Measurements from ENCODE around the gene XCR1.

XCR1 gene

DNA sequence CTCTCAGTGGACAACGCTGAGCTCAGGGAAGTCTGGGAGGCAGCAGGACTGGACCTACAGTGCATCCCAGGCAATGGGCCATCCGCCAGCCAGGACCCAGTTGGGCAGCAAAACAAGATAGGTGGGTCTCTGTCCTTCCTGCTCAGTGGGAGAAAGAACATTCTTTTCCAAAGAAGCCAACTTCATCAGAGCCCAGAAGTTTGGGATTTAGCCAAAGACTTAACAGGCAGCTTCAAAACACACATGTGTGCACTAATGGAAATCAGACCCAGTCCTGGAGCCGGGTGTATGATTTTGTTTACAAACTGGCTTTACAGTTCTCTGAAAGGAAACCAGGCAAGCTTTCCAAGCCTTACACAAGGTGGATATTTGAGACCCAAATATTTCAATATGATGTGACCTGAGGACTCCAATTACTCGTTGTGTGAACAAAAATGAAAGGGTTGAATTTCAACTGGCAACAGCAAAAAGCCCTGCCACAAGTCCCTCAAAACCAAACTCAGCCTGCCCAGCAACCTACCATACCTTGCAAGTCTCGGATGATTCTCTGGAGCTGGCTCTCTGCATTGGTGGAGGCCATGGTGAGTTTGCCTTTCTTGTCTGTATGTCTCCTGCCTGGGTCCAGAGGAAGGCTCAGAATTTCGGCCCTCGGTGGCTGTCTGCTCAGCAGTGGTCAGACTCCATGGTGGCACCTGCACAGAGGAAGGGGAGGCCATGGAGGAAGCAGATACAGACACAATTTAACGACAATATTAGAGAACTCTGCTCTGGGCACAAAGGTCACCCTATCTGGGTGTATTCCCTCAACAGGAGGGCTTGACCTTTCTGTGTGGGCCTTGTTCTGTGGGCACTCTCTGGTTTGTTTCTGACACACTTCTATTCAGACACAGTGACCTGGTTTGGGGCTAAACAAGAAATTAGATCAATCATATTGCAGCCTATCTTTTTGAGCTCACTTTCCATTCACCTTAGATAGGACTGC lies 42.7 kb downstream of the XCR1 start:
- DNase-seq (ENCODE audit: low read depth, low spot score), result no peak

DNA sequence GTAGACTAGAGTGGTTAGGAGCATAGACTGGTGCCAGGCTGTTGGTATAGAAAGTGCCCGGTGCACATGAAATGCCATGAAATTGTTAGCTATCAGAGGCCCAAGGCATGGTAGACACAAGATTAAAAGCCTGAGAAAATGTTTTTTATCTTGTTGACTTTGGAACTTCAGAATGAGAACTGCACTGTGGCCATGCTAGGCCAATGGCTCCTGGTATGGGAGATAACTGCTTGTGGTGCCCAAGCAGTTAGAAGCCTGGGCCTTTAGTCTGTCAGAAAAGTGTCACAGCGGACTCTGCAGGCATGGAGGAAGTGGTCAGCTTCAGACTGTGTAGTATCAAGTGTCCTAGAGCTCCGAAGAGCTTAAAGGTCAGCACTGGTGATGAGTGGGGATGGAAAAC lies 43.5 kb downstream of the XCR1 start:
- DNase-seq (ENCODE audit: low read depth, low spot score), result no peak

DNA sequence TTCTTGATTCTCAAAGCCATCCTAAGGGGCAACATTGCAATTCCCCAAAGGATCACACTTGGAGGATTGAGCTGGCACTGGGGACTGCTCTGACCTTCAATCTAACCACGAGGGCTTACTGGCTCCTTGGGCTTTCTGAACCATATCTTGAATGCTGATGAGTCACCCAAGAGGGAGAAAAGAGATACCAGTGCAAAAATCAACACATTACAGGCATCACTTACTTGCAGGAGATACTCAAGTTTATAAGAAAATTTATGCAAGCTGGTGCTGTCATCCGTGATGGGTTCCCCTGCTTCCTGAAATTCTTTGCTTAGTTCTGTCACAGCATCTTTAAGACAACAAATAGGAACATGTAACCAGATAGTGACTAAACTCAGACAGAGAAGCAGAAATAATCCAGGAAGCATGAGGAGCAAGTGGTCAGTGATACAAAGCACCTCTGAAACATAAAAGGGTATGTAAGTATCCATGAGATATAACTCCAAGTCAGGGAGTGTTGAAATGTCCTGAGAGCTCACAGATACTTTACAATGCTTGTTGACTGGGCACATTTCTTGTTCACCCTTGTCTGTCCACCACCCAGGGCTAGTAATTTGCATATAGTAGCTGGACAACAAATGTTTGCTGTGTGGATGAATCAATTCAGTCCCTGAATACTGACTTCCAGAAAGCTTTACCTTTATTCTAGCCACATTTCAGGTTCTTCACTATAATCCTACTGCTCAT lies 45.8 kb downstream of the XCR1 start:
- no peak for DNase-seq (ENCODE audit: low read depth, low spot score)

DNA sequence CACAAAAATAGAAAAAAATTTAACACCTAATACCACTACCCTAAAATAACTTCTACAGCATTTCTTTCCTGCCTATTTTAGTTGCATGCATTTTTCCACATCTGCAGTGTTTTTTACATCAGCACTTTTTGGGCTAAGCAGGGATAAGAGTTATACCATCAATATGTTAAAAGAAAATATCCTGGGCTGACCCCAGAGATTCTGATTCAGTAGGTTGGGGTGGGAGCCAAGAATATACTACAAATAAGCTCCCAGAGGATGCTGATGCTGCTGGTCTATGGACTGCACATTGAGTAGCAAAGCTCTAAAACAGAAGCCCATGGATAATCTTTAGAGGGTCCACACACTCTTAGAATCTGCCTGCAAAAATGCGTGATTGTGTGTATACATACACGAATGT lies 46.5 kb downstream of the XCR1 start:
- no peak for DNase-seq (ENCODE audit: low read depth, low spot score)

DNA sequence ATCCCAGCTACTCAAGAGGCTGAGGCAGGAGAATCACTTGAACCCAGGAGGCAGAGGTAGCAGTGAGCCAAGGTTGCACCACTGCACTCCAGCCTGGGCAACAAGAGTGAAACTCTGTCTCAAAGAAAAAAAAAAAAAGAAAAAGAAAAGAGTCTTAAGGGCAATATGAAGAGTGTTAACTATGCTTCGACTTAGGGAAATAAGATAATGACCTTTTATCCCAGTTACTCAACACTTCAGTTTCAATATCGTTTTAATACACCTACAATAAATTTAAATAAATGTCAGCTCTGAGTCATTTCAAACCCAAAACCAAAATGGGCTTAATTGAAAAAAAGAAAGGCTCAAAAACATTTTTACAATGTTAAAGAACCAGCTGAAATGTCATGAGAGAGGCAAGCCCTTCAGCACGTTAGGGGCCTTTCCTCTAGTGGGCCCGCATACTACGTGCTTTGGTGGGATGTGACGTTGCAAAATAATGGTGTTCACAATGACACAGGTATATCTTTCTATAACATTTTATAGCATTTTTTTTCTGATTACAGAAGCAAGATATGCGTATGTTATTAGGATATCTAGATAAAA lies 47.0 kb downstream of the XCR1 start:
- DNase-seq (ENCODE audit: low read depth, low spot score), result no peak

DNA sequence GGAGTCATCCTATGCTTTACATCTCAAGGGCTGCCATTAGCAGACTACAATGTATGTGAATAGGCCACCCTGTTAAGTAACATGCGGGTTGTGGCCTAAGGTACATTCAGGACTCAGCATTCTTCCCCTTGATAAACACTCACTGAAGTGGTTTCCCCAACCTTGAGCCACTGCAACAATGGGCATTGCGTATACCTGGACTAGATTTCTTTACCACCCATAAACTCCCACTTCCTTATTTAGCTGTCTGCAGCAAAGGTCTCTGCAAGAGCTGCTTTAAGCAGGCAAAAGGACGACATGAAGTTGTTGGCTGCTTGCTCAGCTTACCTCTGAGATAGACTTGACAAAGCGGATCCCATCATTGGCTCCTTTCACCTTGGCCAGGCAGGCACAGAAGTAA lies 47.9 kb downstream of the XCR1 start:
- DNase-seq (ENCODE audit: low read depth, low spot score), result no peak

DNA sequence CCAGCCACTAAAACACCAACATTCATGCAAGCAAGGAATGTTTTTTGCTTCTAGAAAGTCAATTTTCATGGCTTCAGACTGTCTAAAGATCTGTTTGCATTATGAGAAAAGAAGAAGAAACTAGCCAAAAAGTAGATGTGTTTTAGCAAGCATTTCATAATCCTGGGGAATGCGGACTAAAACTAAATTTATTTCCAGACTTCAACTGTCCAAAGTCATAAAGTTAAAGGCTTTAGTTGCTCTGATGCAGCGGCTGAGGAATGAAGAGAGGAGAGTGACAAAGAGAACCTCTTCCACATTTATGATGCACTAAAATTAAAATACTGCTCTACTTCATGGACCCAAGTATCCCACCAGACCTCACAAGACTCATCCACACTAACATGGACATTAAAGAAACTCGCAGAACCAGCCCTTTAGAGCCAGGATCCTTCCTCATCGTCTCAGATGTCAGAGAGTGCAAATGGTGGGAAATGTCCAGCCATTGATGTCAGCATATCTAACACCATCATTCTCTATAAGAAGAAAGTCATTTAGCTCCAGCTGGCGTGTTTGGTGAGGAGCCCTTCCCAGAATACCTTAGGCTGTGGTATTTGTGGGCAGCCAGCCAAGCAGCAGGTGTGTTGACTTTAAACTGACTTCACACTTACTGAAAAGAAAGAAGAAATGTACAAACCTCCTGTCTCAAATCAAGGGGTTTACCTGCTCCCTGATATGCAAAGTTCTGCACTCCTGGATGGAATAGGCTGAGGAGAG lies 49.1 kb downstream of the XCR1 start:
- DNase-seq (ENCODE audit: low read depth, low spot score), result no peak

DNA sequence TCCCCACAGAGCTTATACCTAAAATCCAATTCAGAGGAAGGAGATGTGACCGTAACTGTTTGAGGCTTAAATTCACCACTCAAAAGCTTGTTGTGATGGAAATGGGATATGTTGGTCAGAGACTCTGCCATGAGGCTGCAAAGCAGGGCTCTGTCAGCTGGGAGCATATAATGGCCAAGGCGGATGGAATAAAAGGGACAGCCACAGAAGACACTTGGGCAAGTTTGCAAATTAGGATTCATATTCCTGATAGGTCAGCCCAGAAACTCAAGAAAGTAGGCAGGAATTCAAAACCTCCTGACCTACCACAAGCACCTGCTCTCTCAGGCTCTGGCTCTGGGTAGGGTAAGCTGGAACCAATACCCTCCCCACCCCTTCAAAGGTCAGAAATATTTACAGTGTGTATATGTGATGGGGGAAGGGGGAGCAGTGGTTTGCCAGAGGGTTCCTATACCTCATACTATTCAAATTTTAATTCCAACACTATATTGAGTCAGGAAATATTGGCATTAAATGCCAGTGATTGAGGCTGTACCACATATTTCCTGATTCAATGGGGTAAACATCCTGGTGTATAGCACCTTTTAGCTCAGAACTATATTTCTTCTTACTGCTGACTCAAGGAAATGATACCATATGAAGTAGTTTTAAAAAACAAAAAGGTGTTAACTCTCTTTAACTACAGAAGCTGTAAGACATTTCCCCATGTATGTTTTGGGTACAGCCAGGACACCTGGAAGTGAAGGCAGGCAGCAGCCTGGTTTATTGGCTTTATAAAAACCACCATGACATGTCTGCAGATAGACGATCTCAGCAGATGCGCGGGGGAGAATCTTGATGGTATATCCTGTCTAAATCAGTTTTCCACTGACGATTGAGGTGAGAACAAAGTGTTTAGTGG lies 50.8 kb downstream of the XCR1 start:
- no peak for DNase-seq (ENCODE audit: low read depth, low spot score)

DNA sequence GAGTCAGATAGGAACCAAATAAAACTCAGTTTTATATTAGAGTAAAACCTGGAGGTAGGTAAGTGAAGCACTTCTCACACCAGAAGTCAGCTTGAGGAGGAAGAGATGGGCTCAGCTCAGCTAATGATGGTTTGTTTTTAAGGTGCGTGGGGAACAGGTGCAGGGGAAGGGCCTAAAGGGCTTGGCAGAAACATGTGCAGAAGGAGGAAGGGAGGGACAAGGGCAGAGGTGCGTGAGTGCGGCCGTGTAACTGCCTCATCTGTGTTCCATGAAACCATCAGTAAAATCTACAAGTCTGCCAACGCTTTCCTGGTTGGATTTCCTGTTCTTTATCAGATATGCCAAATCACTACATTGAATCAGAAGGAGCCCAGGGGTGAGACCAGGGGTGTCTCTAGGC lies 51.6 kb downstream of the XCR1 start:
- no peak for DNase-seq (ENCODE audit: low read depth, low spot score)

DNA sequence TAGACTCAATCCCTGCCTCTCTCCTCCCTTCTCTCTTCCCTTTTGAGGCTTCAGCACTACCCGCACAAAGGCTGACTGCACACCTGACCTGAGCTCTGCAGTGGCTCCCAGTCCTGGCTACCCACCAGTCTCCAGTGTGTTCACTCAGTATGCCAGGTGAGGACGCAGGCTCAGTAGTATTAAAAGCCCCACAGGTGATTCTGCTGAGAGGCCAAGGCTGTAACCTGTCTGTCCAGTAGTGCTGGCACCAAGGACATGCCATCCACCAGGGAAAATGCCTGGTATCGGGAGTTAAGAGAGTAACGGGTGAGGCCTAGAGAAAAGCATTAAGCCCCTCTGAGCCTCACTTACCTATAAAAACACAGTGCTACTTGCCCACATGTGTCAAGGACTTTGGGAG lies 52.6 kb downstream of the XCR1 start:
- no peak for DNase-seq (ENCODE audit: low read depth, low spot score)

DNA sequence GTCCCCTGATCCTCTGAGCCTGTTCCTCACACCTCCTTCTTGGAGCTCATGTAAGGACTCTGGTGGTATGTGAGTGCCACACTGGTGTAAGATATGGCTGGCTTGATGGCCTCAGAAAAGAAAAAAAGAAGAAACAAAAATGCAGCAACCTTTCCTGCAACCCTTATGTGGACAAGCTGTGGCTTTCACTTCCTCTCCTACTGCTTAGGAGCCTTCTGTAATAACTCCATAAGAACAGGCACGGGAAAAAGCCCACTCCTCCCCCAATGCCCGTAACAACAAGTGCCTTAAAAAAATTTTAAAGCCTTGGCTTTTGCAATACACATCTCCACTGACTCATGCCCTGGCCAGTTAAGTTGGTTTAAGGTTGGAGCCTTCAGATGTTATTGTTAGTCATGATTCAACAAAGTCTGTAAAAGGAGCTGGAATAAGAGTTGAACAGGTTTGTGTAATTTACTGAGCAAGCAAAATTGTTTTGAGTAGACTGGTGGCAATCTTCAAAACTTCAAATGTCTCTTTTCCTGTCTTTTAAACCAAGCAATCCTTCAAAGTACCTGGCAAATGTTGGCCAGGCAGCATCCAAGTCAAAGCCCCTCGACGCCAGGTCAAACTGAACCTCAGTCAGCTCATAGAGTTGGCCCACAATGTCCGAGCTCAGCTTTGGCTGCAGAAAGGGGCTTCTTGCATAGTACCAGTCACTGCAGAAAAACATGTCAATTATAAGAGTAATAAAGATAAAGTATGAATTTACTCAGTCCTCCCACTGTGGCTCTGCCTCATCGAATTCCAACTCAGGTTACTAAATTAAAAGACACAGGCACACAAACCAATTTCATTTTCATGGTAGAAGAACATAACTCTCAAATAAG lies 54.5 kb downstream of the XCR1 start:
- DNase-seq (ENCODE audit: low read depth, low spot score), result no peak

DNA sequence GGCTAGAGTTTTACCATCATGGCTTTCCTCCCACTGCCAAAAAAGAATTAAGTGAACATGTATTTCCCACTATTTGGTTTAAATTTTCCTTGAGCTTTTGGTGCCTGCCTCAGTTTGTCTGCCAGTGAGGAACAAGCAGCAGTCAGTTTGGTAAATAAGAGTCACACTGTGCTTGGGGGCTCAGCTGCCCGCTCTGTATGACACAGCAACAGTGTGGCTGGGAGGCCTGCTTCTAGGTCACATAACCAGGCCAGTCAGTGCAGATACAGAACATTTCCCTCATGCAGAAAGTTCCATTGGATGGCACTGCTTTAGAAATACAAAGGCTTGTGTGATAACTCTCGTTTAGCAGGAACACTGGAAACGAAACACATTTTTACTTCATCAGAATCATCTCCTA lies 57.3 kb downstream of the XCR1 start:
- no peak for DNase-seq (ENCODE audit: low read depth, low spot score)

DNA sequence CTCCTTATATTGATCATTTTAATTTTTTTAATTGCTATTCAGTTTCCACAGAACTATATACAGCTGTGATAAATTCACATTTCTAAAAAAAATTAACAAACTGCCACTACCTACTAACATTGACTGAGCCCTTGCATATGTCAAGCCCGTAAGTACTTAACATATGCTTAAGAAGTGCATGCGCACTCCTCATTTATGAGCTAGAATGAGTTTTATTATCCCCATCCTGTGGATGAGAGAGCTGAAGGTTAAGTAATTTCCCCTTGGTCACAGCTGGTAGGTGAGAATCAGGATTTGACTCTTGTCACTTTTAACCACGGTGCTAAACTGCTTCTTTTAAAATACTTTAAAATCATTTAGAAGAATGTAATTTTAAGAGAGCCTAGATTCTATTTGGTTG lies 58.2 kb downstream of the XCR1 start:
- no peak for DNase-seq (ENCODE audit: low read depth, low spot score)

DNA sequence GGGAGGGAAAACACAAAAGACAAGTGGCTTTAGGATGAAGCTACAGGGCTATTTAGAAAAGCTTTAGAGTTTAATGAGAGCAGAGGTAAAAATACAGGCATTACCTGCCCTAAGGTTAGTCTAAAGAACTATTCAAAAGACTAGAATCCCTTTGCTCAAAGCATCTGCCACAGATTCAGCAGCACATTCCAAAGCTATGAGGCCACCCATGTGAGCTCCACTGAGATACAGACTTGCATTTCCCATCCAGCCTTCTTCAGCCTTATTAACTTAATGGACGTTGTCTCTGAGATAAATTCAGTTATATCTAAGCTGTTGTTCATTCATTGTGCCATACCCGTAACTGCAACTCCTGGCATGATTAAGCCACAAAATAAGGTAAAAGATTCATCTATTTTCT lies 58.6 kb downstream of the XCR1 start:
- DNase-seq (ENCODE audit: low read depth, low spot score), result no peak

DNA sequence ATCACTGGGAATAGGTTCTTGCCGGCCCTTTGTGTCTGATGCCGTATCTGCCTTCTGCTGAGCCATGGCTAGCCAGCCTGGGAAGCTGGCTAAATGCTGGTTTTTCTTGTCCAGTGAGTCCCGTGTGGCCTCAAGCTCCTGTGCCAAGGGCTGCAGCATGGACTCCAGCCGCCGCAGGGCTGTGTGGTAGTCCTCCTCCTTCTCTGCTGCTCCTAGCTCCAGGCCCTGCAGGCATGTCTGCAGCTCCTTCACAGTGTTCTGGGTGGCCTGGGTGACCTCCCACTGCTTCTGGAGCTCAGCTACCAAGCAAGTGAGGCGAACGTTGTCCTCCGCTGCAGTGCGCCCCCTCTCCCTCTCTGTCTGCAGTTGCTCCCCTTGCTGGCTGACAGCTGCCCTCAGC lies 59.1 kb downstream of the XCR1 start:
- DNase-seq (ENCODE audit: low read depth, low spot score), result no peak

DNA sequence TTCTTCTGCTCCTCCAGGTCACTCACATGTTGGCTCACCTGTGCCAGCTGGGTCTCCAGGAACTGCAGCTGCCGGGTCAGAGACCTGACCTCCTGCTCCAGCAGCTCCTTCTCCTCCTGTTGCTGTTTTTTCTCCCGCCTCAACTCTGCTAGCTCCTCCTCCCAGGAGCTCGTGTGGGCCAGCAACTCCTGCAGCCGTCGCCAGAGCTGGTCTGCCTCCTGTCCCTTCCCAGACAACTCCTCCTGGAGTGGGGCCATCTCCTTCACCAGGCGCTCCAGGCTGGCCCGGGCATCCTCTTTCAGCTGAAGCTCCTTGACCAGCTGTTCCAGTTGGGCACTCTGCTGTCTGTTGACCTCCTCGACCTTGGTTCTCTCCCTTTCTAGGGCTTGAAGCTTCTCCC lies 59.6 kb downstream of the XCR1 start:
- no peak for DNase-seq (ENCODE audit: low read depth, low spot score)
